ENCODE data around the gene SCNN1A. TPM values are rescaled to one million over a fixed set of nuclear protein-coding genes. Genes with fewer than 3 reads are reported as not detected.

SCNN1A gene
- total and polyA plus RNA-seq, 2 of the 13 experiments (the other 11 are each of a cell fraction or from before 2014, with no cell fraction given): 1.5 to 14.6 TPM

DNA sequence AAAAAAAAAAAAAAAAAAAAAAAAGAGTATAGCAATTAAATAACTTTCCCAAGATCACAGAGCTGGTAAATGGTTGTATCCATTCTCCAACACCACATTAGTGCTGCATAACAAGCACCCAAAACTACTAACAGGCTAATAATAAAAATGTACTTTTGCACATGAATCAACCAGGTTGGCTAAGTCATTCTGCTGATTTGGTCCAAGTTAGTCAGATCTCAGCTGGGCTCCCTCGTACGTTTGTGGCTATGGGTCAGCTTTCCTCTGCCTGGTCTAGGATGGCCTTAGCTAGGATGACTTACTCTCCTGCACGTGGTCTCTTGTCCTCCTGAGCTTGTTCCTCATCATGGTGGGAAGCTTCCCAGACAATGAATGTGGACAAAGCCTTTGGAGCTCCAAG lies 72.7 kb downstream of the SCNN1A start (continued):
- TF ChIP-seq ZFP82 (CRISPR knock-in tag; IDR thresholded peaks at IDR 0.05; ENCODE audit: borderline replicate concordance): no peak
- no peak for TF ChIP-seq ZNF282 (IDR thresholded peaks at IDR 0.05; ENCODE audit: partially characterized antibody)

DNA sequence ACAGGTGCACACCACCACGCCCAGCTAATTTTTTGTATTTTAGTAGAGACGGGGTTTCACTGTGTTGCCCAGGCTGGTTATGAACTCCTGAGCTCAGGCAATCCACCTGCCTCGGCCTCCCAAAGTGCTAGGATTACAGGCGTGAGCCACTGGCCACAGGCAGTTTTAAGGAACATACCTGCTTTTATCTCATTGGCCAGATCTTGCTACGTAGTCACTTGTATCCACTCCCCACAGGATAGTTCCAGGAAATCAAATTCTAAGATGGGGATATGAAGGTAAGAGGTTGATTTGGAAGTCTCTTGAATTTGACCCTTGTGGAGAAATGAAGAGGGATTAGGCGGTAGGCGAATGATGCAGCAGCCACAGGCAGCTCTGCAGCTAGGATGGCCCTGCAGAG lies 73.6 kb downstream of the SCNN1A start:
- no peak overlapping the region for H3K4me2 ChIP-seq (ENCODE audit: low read depth, low read length)
- no peaks in the 10 kb centered on the region for H3K36me3 ChIP-seq (replicated peaks in 1 of 2; ENCODE audit: control insufficient read depth in 1 of 2, insufficient read depth in 2 of 2, low read length in 2 of 2)
- H3K9ac ChIP-seq (ENCODE audit: insufficient read depth, low read depth, low read length): no peak overlapping the region
- no peaks in the 10 kb centered on the region for H3K79me2 ChIP-seq (ENCODE audit: insufficient read depth, low read length)
- no peak for TF ChIP-seq ZNF432 (CRISPR knock-in tag; IDR thresholded peaks at IDR 0.05; ENCODE audit: borderline replicate concordance)
- no peak for TF ChIP-seq U2AF2 (IDR thresholded peaks at IDR 0.05; ENCODE audit: low read depth, low read length)
- TF ChIP-seq ZNF546 (CRISPR knock-in tag; conservative IDR thresholded peaks at IDR 0.05): no peak
- TF ChIP-seq RFXANK (CRISPR knock-in tag; IDR thresholded peaks at IDR 0.05): 0 out of 2 replicates have a peak, but pooled peaks have one; percentile 67
- TF ChIP-seq MIER2 (CRISPR knock-in tag; IDR thresholded peaks at IDR 0.05): no peak
- no peak for TF ChIP-seq ZNF138 (CRISPR knock-in tag; IDR thresholded peaks at IDR 0.05; ENCODE audit: low read depth)
- TF ChIP-seq ARID2 (CRISPR knock-in tag; IDR thresholded peaks at IDR 0.05; ENCODE audit: borderline replicate concordance): no peak
- peak; percentile 91 for TF ChIP-seq RFX5 (IDR thresholded peaks at IDR 0.05; ENCODE audit: low read depth, low read length)
- TF ChIP-seq, protein P1, sequence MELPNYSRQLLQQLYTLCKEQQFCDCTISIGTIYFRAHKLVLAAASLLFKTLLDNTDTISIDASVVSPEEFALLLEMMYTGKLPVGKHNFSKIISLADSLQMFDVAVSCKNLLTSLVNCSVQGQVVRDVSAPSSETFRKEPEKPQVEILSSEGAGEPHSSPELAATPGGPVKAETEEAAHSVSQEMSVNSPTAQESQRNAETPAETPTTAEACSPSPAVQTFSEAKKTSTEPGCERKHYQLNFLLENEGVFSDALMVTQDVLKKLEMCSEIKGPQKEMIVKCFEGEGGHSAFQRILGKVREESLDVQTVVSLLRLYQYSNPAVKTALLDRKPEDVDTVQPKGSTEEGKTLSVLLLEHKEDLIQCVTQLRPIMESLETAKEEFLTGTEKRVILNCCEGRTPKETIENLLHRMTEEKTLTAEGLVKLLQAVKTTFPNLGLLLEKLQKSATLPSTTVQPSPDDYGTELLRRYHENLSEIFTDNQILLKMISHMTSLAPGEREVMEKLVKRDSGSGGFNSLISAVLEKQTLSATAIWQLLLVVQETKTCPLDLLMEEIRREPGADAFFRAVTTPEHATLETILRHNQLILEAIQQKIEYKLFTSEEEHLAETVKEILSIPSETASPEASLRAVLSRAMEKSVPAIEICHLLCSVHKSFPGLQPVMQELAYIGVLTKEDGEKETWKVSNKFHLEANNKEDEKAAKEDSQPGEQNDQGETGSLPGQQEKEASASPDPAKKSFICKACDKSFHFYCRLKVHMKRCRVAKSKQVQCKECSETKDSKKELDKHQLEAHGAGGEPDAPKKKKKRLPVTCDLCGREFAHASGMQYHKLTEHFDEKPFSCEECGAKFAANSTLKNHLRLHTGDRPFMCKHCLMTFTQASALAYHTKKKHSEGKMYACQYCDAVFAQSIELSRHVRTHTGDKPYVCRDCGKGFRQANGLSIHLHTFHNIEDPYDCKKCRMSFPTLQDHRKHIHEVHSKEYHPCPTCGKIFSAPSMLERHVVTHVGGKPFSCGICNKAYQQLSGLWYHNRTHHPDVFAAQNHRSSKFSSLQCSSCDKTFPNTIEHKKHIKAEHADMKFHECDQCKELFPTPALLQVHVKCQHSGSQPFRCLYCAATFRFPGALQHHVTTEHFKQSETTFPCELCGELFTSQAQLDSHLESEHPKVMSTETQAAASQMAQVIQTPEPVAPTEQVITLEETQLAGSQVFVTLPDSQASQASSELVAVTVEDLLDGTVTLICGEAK (IDR thresholded peaks at IDR 0.05): no peak
- TF ChIP-seq, protein P1 (CRISPR knock-in tag; IDR thresholded peaks at IDR 0.05): no peak
- no peak for TF ChIP-seq ETV5 (CRISPR knock-in tag; IDR thresholded peaks at IDR 0.05; ENCODE audit: borderline replicate concordance)
- TF ChIP-seq ZNF251 (CRISPR knock-in tag; IDR thresholded peaks at IDR 0.05): no peak
- no peak for TF ChIP-seq ZNF260 (CRISPR knock-in tag; IDR thresholded peaks at IDR 0.05; ENCODE audit: borderline replicate concordance, low read depth)
- no peaks in the 10 kb centered on the region for H4K20me1 ChIP-seq (ENCODE audit: insufficient read depth, low read length)
- intact Hi-C loops (cut with micrococcal nuclease; ENCODE audit: unreplicated experiment): no loop called here
- no TSS peak for BruUV-seq (replicated peaks)
- no peak overlapping the region for H3K27ac ChIP-seq (ENCODE audit: extremely low read length, insufficient read depth, low read length)
- in situ Hi-C loops (cut with HindIII; ENCODE audit: extremely low pct_ligation_motif_present, low pct_unique_long_range_greater_than_20kb): no loop called here
- peaks cover 58% of the 10 kb centered on the region for H3K4me1 ChIP-seq (ENCODE audit: insufficient read depth, low read length)
- H2AFZ ChIP-seq (ENCODE audit: low read length): no peak overlapping the region
- H3K9me3 ChIP-seq (ENCODE audit: low read length): no peaks in the 10 kb centered on the region
- POLR2A ChIA-PET: no interaction called here
- no peak for ATAC-seq
- no peak for DNase-seq (ENCODE audit: low spot score)
- no peak for FAIRE-seq
- no peak overlapping the region for H3K4me3 ChIP-seq (replicated peaks in 1 of 3; ENCODE audit: insufficient read depth in 1 of 3, low read depth in 2 of 3, low read length in 3 of 3)
- no peaks in the 10 kb centered on the region; a peak in 1 of 5 replicates for H3K27me3 ChIP-seq (ENCODE audit: control insufficient read depth in 1 of 2, insufficient read depth in 2 of 2, low read length in 2 of 2)
- WGBS (ENCODE audit: low lambda C conversion rate): 65% methylated on average over 7 of the region's 7 CpGs
- CTCF ChIA-PET (ENCODE audit: low intra/inter-chr PET ratio, low total read pairs): no interaction called here

Measured in HepG2 (cell line).